GM18873 (cell line): Measurements from ENCODE around the gene LMX1B.
"Not testable (repeated sequence)": the region's sequence is repeated elsewhere in the genome, so short reads cannot be mapped to it uniquely, and the experiment has no call there.

ENCODE experiments used
- ATAC-seq: cut with Tn5 transposase; IDR thresholded peaks from one replicate; pipeline ENCODE4 v1.9.1; 2021; ENCODE audit warnings: mild to moderate bottlenecking, moderate library complexity, moderate number of reproducible peaks; ENCODE audit not compliant: unreplicated experiment, low FRiP score

The LMX1B gene

DNA sequence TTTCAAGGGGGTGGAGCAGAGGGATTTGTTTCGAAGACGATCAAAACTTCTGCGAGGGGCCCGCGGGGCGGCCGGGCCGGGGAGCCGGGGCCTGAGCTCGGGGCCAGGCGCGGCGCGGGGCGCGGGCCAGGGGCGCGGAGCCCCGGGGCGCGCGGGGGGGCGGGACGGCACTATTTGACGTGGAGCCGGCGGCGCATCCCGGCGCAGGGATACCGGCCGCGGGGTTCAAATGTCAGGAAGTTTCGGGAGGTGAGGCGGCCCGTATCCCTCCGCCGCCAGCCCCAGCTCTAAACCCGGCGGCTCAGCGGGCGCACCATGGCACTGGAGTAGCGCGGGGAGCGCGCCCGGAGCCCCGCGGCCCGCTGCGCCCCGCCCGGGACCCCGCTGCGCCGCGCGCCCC lies at the start of gene LMX1B:
LMX1B (plus strand) TSS at position 278 of the 400 bp plus-strand sequence. CDS start 522 bp downstream, outside the sequence.
- ATAC-seq: no peak

DNA sequence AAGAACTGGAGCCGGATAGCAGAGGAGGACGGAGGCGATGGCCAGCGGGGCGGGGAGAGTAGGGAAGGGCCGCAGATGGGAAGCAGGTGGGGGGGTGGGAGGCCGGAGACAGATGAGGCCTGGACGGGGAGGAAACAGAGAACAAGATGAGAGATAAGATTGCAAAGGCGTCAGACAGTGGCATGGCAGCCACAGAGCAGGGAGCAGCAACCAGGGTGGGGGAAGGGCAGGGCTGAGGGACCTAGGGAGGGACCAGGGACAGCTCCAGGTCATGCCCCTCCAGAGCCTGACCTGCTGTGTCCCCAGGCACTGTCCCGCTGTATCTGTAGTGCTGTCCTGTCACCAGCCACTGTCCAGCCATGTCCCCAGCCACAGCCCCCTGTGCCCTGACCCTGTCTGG lies 49.6 kb upstream of the LMX1B start:
- ATAC-seq: no peak

DNA sequence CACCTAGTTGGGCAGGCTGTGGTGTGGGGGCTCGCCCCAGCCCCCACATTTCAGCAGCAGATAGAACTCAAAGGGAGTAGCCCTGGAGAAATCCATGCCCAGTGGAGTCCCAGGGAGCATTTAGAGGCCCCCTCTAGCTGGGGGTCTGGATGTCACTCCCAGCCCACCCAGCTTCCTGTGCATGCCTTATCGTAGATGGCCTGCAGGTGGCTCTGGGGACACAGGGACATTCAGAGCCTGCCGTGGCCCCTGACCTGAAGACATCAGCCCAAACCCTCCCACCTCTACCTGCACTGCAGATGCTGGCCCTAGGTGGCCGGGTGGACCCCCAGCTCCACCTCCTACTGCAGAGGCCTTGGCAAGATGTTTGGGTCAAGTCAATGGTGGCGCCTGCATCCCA lies 49.0 kb upstream of the LMX1B start:
- no peak for ATAC-seq

DNA sequence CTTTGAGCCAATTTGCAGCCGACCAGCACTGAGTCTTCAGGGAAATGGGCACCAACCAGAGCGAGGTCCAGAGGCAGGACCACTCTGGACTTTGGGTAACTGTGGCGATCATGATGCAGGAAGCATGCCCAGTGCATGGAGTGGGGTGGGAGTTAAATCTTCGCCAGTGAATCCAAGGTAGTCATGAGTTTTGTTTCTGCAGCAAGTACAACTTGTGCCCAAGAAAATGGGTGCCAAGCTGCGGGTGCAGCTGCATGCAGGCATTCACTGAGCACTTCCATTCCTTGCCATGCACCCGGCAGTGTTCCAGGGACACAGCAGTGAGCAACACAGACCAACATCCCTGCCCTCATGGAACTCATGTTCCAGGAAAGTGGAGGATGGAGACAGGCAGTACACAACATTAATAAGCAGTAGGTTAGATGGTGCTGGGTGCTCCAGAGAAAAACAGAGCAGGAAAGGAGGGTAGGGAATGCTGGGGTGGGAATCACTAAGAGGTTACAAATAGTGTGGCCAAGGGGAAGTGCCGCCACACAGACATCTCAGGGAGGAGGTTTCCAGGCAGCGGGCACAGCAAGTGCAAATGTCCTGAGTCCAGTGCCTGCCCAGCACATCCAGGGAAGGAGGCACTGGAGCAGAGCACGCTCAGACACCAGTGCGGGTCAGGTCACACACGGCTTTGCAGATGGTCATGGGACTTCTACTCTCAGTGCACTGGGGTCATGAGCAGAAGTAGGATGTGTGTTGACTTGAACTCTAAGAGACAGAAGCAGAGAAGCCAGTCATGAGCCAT lies 48.2 kb upstream of the LMX1B start:
- no peak for ATAC-seq

DNA sequence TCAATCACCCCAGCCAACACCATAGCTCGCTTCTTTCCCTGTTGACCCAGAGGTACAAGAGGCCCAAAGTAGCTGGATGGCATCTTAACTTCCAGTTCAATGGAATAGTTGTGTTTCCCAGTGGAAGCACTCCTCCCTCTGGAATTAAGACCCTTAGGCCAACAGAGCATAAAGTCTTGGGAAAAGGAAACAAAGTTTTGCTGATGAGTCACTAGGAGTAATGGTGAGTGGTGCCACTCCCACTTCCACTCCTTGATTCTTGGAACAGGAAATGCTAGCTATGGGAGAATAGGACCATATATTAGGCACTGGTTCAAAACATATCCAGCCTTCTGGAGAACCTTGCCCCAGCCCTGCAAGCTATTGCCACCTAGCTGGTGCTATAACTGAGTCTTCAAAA lies 44.7 kb upstream of the LMX1B start:
- ATAC-seq: no peak

- no peak for ATAC-seq
These were observed 35.7 kb upstream of the LMX1B start for GRCh38 chr9:126578029-126578428.

GRCh38 chr9:126580319-126580718 lies 33.4 kb upstream of the LMX1B start:
- ATAC-seq: not testable (repeated sequence)

DNA sequence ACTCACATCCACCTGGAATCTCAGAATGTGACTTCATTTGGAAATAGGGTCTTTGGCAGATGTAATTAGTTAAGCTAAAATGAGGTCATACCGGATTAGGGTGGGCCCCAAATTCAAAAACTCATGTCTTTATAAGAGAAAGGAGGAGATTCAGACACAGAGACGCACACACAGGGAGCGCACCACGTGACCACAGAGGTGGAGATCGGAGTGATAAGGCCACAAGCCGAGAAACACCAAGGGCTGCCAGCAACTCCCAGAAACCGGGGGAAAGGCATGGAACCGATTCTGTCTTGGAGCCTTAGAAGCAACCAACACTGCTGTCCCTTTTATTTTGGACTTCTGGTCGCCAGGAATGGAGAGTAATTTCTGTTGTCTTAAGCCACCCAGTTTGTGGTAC lies 31.8 kb upstream of the LMX1B start:
- no peak for ATAC-seq

DNA sequence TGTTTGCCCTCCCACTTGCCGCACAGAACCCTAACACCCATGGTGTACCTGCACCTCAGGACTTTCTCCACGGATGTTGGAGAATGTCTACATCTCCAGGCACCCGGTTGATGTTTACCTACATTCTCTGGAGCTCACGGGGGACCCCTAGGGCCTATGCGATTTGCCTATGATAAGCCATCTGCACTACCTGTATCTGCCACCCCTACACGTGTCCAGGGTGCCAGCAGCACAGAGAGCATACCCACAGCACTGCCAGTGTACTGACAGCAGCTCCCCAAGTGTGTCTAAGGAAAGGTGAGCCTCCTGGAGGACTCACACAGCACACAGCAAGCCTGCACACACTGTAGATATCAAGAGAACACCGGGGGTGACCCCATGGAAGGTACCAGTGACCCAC lies 31.3 kb upstream of the LMX1B start:
- no peak for ATAC-seq

DNA sequence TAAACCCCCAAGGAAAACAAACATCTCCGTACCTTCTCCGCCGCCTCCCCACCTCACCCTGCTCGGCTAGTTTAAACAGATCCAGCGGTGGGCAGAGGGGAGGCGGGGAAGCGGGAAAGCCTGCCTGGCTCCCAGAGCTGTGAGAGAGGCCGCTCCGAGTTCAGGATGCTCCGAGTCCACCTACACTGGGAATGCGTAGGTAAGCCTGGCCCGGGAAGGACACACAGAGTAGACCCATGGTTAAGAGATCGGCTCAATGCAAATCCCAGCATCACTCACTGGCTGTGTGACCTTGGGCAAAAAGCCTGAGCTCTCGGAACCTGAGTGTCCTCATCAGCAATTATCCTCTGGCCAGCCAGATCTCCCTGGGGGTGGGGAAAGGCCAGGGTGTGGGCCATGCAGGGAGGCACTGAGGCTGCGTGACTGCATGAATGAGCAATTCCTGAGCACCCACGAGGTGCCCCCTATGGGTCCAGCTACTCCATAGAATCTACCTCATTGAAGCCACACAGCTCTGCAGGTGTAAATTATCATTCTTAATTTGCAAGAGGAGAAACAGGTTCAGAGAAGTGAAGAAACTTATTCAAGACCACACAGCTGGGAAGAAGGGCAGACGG lies 30.5 kb upstream of the LMX1B start:
- ATAC-seq: no peak

DNA sequence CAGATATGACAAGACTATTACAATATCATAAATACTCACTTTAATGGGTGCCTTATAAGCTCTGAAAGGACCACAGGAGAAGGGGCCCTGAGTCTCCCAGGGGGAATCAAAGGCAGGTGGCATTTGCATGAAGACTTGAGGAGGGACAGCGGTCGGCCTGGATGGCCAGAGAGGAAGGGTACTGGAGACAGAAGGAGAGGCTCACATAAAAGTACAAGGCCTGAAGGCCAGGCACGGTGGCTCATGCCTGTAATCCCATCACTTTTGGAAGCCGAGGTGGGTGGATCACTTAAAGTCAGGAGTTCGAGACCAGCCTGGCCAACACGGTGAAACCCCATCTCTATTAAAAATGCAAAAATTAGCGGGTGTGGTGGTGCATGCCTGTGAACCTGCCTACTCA lies 29.1 kb upstream of the LMX1B start:
- no peak for ATAC-seq

DNA sequence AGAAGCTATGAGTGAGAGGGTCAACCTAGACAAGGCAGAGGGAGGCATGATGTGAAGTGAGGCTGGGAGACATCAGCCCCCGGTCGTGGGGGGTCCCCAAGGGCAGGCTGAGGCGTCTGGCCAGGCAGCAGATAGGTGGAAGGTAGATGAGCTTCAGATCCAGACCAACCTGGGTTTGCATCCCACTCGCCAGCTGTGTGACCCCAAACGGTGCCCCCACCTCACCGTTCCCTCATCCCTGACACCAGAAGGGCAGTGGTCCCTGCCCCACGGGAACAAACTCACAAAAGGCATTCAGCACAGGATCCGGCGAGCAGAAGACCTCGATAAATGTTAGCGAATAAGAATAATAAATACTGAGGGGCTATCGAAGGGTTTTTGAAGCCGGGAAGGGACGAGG lies 27.5 kb upstream of the LMX1B start:
- no peak for ATAC-seq

DNA sequence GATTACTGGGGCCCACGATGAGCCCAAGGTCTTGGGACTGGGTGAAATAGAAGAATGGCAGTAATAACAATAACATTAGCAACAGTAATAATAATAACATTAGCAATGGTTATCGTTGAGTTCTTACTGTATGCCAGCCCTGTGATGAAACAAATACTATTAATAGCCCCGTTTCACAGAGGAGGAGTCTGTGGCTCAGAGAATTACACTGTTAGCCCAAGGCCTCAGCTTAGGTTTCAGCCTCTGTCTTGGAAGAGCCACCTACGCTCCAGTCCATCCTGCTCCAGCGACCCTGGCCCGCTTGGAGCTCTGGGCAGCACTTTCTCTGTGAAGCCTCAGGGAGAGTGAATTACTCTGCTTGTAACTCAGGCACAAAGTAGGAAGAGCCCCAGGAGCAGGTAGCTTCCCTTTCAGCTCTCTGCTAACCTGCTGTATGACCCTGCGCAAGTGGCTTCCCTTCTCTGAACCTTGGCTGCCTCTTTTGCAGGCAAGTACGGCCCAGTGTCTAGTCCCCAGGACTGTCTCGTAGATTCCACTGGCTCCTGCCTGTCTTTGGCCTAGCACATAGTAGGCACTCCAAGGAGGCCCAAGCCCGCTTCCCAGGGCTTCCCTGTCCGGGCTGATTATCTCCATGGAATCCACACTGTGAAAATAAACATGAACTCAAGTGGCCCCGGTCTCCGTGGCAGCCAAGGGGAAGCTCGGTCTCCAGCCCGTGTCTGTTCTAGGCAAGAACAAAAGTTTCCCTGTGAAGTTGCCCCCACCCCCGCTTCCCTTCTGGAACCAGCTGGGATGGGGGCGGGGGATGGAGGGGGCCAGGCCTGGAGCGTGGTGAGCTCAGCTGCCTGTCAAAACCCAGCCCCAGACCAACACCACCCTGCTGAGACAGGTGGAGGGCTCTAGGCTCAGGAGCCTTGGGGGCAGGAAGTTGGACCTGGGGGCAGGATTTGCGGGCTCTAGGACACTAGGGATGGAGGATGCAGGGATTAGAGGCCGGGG lies 26.2 kb upstream of the LMX1B start:
- ATAC-seq: no peak

GRCh38 chr9:126588491-126589168 lies 25.1 kb upstream of the LMX1B start:
- no peak for ATAC-seq

- ATAC-seq: no peak
These were observed 24.4 kb upstream of the LMX1B start for GRCh38 chr9:126589349-126589748.

GRCh38 chr9:126591083-126591482 lies 22.6 kb upstream of the LMX1B start:
- no peak for ATAC-seq

DNA sequence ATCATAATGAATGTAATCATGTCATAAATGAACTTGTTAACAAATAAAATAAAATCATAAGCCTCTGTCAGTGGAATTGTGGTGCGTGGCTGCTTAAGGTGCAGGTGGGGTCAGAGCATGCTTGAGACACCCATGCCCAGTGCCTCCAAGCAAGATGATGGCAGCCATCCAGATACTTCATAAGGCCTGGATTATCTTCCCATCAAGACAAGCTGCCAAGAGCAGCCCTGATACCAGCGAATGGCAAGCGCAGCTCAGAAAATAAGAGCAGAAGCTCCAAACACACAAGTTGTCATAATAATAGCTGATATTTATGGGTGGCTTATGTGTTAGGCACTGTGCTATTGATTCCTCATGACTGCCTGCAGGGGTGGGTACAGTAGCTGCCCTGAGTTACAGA lies 21.8 kb upstream of the LMX1B start:
- ATAC-seq: no peak

GRCh38 chr9:126592461-126592860 lies 21.3 kb upstream of the LMX1B start:
- ATAC-seq: no peak

DNA sequence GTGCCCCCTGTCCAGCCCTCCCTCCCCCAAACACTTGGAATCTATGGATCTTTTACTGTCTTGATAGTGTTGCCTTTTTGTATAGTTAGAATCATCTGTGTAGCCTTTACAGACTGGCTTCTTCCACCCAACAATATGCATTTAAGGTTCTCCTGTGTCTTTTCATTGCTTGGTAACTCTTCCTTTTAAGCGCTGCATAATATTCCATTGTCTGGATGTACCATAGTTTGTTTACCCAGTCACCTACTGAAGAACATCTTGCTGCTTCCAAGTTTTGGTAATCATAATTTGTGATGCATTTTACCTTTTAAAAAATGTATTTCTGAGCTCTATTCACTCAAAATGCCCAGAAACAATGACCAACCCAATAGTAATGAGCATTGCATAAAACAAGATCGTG lies 17.7 kb upstream of the LMX1B start:
- ATAC-seq: no peak

DNA sequence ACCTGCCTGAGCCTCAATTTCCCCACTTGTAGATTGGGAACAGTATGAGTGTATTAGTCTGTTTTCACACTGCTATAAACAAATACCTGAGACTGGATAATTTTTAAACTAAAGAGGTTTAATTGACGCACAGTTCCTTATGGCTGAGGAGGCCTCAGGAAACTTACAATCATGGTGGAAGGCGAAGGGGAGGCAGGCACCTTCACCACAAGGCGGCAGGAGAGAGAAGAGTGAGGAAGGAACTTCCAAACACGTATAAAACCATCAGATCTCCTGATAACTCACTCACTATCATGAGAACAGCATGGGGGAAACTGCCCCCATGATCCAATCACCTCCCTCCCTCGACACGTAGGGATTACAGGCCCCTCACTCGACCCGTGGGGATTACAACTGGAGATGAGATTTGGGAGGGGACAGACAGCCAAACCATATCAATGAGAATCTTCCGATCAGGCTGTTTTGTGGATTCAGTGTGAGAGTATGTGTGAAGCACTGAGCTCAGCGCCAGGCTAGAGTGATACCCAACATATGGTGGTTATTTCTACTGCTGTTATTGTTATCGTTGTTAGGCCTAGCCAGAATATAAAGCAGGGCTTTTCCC lies 14.6 kb upstream of the LMX1B start:
- ATAC-seq: no peak
